Stimulated activated CD4-positive, alpha-beta T cell treated with anti-CD3 and anti-CD28 coated beads, Interleukin-4, amount 100 ng/mL, for 48 hours (primary cell): ENCODE results near the gene RIBC2.

ENCODE experiments used
- DNase-seq, 2 donors: peaks; one replicate each; pipeline ENCODE4 v3.0.0-alpha.2; 2020; ENCODE audit warnings: low read depth in 2 of 2

RIBC2 gene

GRCh38 chr22:45472426-45472825, 58.9 kb downstream of the RIBC2 start:
- DNase-seq, result no peak

GRCh38 chr22:45473626-45474237, 60.2 kb downstream of the RIBC2 start:
- no peak for DNase-seq

- DNase-seq, result no peak
Measured at GRCh38 chr22:45475063-45475747, 61.7 kb downstream of the RIBC2 start.

- DNase-seq, result no peak
Measured at GRCh38 chr22:45475851-45476514, 62.5 kb downstream of the RIBC2 start.

DNA sequence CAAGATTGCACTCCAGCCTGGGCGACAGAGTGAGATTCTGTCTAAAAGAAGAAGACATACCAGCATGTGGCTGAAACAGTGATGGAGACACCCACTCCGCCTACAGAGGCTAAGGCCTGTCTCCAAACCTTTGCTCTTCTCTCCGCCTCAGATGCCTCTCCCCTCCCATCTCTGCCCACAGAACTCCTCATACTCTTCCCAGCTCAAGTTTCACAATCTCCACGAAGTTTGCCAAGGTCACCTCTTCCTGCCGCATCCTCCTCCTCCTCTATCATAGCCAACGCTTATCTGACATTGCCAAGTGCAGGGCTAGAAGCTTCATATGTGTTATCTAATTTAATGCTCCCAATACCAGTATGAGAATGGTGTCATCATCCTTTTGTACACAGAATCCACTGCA, 63.3 kb downstream of the RIBC2 start:
- DNase-seq, result no peak

GRCh38 chr22:45477366-45478107, 64.0 kb downstream of the RIBC2 start:
- no peak for DNase-seq

GRCh38 chr22:45478108-45478771, 64.7 kb downstream of the RIBC2 start:
- no peak for DNase-seq

DNA sequence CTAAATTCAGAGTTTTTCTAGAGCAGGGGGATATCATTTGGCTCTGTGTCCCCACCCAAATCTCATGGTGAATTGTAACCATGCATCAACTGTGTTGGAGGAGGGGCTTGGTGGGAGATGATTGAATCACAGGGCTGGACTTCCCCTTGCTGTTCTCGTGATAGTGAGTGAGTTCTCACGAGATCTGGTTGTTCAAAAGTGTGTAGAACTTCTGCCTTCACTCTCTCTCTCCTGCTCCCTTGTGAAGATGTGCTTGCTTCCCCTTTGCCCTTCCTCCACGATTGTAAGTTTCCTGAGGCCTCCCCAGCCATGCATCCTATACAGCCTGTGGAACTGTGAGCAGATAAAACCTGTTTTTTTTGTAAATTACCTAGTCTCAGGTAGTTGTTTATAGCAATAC, 67.2 kb downstream of the RIBC2 start:
- no peak for DNase-seq

GRCh38 chr22:45481661-45482060, 68.2 kb downstream of the RIBC2 start:
- DNase-seq, result no peak
